Measurements from ENCODE around the gene RTP2. TPM values are rescaled to one million over a fixed set of nuclear protein-coding genes. Genes with fewer than 3 reads are reported as not detected.

The RTP2 gene
- total RNA-seq, 2 experiments from 2014 or later, result not detected

DNA sequence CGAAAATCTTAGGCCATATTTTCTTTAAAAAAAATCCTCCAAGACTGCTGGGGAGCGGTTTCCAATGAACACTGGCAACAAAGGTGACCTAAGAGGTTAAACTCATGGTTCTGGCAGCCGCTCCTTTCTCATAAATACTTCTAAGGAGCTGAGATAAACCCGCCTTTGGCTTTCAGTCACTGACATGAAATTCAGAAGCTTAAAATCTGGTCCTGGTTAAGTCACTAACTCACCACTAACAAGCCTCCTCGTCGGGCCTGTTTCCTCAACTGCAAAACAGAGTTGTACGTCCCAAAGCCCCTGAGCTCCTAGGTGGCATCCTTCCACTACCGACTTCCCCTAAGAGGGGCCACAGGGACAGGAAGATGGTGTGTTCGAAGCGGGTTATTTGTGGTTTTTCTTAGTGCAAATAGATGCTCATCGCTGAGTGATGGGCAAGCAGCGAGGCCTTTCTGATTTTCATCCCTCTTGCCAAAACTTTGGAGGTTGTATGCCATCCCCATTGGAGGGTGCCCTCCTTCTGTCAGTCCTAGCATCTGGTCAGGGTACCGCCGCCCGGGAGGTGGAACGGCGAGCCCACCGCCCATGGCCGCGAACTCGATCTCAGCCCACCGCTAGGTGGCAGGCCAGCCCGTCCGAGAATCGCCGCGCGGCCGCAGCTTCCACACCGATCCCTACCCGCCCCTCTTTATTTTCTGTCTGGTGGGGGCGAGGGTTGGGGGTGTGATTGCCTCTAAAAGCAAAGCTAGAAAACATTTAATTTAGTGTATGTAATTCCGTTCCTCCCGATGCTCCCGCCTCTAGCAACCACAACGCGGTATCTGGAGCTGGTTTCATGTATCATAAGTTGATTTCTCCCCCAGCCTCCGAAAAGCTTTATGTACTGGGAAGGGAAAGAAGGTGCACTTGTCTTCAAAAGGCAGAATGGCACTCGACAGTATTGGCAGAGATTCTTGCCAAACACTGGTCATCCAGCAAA is 38.4 kb upstream of the RTP2 start:
- POLR2A ChIA-PET, result interaction anchor here (0.6 to 4.2 kb wide), 24 partner anchors 10 to 1584 kb away, joined by 3 to 54 read pairs (median 4); partner anchors contain the start of genes EIF4A2 and LPP
- Histone ChIP-seq H3K9me3 (ENCODE audit: control insufficient read depth in 1 of 2, insufficient read depth in 1 of 2, low read length in 2 of 2) (no peaks in the 10 kb centered on the region), H3K27ac (ENCODE audit: low read depth in 1 of 2, low read length in 2 of 2) (peak overlapping the region; percentile 55 to 69), H3K27me3 (ENCODE audit: control insufficient read depth in 1 of 2, insufficient read depth in 2 of 2, low read length in 2 of 2) (no peaks in the 10 kb centered on the region), H3K4me1 (ENCODE audit: insufficient read depth, low read length) (peaks cover 69% of the 10 kb centered on the region), H3K36me3 (ENCODE audit: insufficient read depth, low read length) (no peaks in the 10 kb centered on the region), H3K4me3 (ENCODE audit: low read length) (peak overlapping the region; percentile 96)
- H3K36me3 Mint-ChIP-seq (ENCODE audit: low read depth), result peaks cover 52% of the 10 kb centered on the region
- CTCF ChIA-PET, result interaction anchor here (0.6 to 4.4 kb wide), 75 partner anchors 9 to 1615 kb away, joined by 3 to 80 read pairs (median 3); partner anchors contain the start of gene LPP
- no peaks in the 10 kb centered on the region for H3K9me3 Mint-ChIP-seq
- DNase-seq (peak; percentile 41 to 85 (median 64)), ATAC-seq (ENCODE audit: poor library complexity) (no peak)
- H3K27ac Mint-ChIP-seq, result peak overlapping the region; percentile 99
- peak overlapping the region; percentile 100 for H3K4me3 Mint-ChIP-seq
- H3K27me3 Mint-ChIP-seq, result no peaks in the 10 kb centered on the region
- TF ChIP-seq, protein P1, sequence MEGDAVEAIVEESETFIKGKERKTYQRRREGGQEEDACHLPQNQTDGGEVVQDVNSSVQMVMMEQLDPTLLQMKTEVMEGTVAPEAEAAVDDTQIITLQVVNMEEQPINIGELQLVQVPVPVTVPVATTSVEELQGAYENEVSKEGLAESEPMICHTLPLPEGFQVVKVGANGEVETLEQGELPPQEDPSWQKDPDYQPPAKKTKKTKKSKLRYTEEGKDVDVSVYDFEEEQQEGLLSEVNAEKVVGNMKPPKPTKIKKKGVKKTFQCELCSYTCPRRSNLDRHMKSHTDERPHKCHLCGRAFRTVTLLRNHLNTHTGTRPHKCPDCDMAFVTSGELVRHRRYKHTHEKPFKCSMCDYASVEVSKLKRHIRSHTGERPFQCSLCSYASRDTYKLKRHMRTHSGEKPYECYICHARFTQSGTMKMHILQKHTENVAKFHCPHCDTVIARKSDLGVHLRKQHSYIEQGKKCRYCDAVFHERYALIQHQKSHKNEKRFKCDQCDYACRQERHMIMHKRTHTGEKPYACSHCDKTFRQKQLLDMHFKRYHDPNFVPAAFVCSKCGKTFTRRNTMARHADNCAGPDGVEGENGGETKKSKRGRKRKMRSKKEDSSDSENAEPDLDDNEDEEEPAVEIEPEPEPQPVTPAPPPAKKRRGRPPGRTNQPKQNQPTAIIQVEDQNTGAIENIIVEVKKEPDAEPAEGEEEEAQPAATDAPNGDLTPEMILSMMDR (IDR thresholded peaks at IDR 0.05), result peak; percentile 99
- H3K4me1 Mint-ChIP-seq (ENCODE audit: low read depth), result peaks cover 62% of the 10 kb centered on the region
- intact Hi-C loops (cut with DNase I, micrococcal nuclease), result loop anchor here (1.0 to 10.0 kb wide), 10 partner anchors 537 to 1587 kb away; no protein-coding TSS in a partner anchor

DNA sequence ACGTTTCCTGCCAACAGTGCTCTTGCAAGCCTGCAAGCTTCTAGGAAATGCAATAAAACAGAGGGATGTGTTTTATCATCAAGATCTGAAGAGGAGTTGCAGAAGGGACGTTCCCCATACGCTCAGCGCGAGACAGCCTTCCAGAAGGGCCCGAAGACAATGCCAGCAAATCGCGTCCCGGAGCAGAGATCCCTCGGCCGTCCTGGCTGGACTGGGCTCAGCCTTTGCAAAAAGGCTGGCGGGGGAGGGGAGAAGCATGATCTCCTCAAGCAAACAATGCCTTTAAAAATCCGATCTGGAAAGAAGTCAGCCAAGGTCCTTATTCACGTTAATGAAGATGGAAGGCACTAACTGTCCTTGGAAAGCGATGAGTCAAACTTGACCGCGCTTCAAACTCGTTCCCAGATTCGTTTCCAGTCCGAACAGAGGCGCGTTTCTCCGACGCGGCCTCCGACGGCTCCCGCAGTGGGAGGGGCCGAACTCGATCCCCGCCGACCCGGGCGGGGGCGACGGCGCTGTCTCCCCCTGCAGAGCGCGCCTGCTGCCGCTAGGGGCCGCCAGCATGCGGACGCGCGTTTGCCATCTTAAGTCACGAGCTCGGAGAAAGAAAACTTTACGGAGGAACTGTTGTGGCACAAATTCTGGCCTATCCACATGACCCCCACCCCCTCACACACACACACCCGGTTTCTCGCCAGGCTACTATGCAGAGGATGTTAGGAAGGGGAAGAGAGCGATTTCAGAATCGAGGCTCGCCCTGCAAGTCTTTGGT is 37.4 kb upstream of the RTP2 start:
- H3K4me1 ChIP-seq (ENCODE audit: insufficient read depth, low read length), result peaks cover 65% of the 10 kb centered on the region
- POLR2A ChIA-PET, result interaction anchor here (0.6 to 4.2 kb wide), 24 partner anchors 9 to 1585 kb away, joined by 3 to 54 read pairs (median 5); partner anchors contain the start of genes EIF4A2, LPP and RTP4

More for the DNA sequence above, 37.4 kb upstream of the RTP2 start:
- intact Hi-C loops (cut with DNase I, micrococcal nuclease), result loop anchor here (1.0 to 10.0 kb wide), 12 partner anchors 538 to 1893 kb away; partner anchors contain the start of gene TP63 (in 1 of the 2)
- peak overlapping the region; percentile 100 for H3K4me3 Mint-ChIP-seq
- DNase-seq (peak; percentile 55 to 90 (median 75)), ATAC-seq (ENCODE audit: poor library complexity) (peak; percentile 44)
- Histone ChIP-seq H3K27me3 (ENCODE audit: control insufficient read depth in 1 of 2, insufficient read depth in 2 of 2, low read length in 2 of 2) (no peaks in the 10 kb centered on the region), H3K27ac (ENCODE audit: low read depth in 1 of 2, low read length in 2 of 2) (peak overlapping the region; percentile 55 to 69), H3K4me3 (ENCODE audit: low read length) (peak overlapping the region; percentile 96), H3K9me3 (ENCODE audit: control insufficient read depth in 1 of 2, insufficient read depth in 1 of 2, low read length in 2 of 2) (no peaks in the 10 kb centered on the region), H3K36me3 (ENCODE audit: insufficient read depth, low read length) (no peaks in the 10 kb centered on the region)
- peaks cover 43% of the 10 kb centered on the region for H3K36me3 Mint-ChIP-seq (ENCODE audit: low read depth)
- H3K9me3 Mint-ChIP-seq, result no peaks in the 10 kb centered on the region
- CTCF ChIA-PET, result interaction anchor here (0.6 to 4.4 kb wide), 70 partner anchors 8 to 1616 kb away, joined by 3 to 80 read pairs (median 4); partner anchors contain the start of gene LPP
- H3K4me1 Mint-ChIP-seq (ENCODE audit: low read depth), result peaks cover 56% of the 10 kb centered on the region
- no peaks in the 10 kb centered on the region for H3K27me3 Mint-ChIP-seq
- TF ChIP-seq, protein P1 (IDR thresholded peaks at IDR 0.05), result peak; percentile 79
- H3K27ac Mint-ChIP-seq, result peak overlapping the region; percentile 99

All from CD4-positive, alpha-beta T cell (primary cell).